ENCODE data around the gene ASB2.

DNA sequence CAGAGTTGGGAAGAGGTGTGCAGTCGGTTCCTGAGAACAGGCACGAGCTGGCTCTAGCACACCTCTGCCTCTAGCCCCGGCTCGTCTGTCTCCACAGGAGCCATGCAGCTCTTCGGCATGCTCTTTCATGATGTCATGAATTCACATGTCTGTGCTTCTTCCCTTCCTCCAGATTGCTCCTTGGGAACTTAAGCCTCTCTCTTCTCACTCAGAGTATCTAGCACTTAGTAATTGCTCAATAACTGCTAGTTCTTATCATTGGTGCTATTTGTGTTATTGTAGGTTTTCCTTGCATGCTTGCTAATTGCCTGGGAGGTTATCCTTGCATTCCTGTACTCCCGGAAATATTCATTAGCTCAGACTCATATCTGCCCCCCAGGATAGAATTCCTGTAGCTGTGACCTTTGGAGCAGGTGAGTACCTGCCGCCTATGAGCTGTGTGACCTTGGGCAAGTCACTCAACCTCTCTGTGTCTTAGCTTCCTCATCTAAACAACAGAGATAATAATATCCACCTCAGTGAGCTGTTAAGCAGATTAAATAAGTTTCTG lies 29.8 kb downstream of the ASB2 start:
- TF ChIP-seq, protein P1, sequence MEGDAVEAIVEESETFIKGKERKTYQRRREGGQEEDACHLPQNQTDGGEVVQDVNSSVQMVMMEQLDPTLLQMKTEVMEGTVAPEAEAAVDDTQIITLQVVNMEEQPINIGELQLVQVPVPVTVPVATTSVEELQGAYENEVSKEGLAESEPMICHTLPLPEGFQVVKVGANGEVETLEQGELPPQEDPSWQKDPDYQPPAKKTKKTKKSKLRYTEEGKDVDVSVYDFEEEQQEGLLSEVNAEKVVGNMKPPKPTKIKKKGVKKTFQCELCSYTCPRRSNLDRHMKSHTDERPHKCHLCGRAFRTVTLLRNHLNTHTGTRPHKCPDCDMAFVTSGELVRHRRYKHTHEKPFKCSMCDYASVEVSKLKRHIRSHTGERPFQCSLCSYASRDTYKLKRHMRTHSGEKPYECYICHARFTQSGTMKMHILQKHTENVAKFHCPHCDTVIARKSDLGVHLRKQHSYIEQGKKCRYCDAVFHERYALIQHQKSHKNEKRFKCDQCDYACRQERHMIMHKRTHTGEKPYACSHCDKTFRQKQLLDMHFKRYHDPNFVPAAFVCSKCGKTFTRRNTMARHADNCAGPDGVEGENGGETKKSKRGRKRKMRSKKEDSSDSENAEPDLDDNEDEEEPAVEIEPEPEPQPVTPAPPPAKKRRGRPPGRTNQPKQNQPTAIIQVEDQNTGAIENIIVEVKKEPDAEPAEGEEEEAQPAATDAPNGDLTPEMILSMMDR (IDR thresholded peaks at IDR 0.05; ENCODE audit: control extremely low read depth in 1 of 3, insufficient read depth in 1 of 3, low read depth in 1 of 3, low read length in 3 of 3), result no peak
- TF ChIP-seq, protein P2, sequence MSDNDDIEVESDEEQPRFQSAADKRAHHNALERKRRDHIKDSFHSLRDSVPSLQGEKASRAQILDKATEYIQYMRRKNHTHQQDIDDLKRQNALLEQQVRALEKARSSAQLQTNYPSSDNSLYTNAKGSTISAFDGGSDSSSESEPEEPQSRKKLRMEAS (IDR thresholded peaks at IDR 0.05), result no peak
- no peak for TF ChIP-seq CHD1 (IDR thresholded peaks at IDR 0.05; ENCODE audit: low read depth, low read length)
- no peak for TF ChIP-seq RFX5 (IDR thresholded peaks at IDR 0.05; ENCODE audit: borderline replicate concordance, low read depth, low read length)
- TF ChIP-seq HDAC2 (IDR thresholded peaks at IDR 0.05; ENCODE audit: borderline replicate concordance in 1 of 2, low read depth in 2 of 2, low read length in 2 of 2), result no peak
- no peak for TF ChIP-seq GABPA (IDR thresholded peaks at IDR 0.05; ENCODE audit: borderline replicate concordance, insufficient read depth, low read length)
- TF ChIP-seq TBP (IDR thresholded peaks at IDR 0.05; ENCODE audit: low read depth, low read length), result no peak
